Measurements from ENCODE around the gene DNM1L.

Gene DNM1L

DNA sequence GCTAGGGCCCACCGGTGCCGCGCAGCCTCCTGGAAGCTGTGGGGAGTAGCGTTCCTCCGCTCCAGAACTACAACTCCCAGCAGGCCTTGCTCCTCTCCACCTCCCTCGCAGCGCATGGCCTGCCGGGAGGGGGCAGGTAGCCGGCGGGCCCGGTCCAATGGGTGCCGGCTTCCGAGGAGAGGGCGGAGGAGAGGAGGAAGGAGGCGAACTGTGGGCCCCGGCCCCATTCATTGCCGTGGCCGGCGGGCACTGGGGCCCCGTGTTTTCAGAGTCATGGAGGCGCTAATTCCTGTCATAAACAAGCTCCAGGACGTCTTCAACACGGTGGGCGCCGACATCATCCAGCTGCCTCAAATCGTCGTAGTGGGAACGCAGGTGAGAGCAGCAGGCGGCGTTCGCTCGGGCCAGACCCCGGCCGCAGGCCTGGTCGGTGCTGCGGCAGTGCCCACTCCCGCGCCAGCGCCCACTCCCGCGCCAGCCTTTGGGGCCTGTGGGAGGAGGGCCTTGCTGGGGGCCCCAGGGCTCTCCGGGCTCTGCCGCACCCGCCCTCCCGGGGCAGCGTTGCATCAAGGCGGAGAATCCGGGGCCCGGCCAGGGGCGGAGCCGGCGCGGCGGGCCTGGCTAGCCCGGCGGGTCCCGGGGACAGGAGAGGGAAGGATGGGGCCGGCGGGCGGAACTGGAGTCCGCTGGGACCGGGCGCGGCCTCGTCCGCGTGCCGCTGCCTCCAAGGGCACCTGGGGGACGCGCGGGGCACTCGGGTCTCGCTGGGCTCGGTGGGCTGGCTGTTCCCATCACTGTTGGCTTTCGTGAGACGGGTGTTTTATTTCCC, at the start of gene DNM1L:
DNM1L (plus strand) TSS at position 211 of the 829 bp plus-strand sequence; CDS start at position 274, 63 bp downstream.
- DNase-seq (ENCODE audit: low read depth in 3 of 3): peak; percentile 87 to 89 (median 88)

DNA sequence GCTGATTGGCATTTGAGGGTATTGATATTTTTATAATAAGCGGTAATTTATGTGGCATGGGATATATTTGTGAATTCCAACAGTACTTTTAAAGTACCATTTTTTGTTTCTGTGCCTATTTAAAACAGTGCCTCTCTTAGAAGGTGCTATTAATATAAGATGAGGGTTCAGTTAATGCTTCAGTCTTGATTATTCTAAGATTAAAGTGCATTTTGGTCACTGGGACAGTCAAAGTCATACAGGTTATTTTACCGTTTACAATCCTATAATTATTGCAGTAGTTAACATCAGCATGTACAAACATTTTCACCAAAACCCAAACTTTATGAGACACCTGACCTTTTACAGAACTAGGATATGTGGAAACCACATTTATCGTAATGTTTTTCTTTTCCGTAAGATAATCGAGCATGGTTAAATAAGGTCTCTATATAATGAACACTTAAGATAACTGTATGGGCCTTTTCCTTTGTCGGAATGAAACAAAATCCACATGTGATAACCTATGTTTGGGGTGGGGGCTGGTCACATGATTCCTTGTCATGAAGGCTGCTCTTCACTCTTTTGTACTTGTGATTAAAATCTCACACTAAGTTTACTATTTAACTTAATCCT, 37.7 kb upstream of the DNM1L start:
- DNase-seq (ENCODE audit: low read depth in 3 of 3): no peak

DNA sequence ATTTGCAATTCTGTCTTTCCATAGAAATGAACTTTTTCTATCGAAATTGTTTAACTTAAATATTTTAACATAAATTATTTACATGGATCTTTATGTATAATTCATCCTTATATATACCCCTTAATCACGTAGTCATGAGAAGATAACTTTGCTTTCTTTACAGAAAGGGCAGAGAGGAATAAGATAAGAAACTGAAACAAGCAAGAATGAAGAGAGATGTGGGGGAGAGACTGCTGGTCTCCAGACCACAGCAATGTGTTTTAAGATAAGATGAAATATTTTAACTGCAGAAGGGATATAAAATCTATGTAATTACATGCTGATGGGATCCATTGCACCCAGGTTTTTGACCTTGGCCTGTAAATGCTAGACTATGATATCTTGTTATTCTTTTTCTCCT, 34.7 kb upstream of the DNM1L start:
- no peak for DNase-seq (ENCODE audit: low read depth in 3 of 3)

DNA sequence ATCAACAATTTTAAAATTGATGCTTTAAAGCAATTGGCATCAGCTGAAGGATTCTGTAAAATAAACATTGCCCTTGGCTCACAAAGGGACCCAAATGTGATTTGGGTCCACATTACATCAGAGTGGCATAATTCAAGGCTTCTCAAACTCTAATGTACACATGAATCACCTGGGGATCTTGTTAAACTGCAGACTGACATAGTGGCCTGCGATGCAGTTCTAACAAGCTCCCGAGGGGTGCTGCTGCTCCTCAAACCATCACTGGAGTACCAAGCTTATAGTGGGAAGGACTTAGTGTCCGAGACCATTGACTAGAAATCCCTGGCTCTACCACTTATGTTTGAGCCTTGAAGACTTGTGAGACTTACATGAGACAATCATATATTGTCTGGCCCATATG, 31.8 kb upstream of the DNM1L start:
- no peak for DNase-seq (ENCODE audit: low read depth in 3 of 3)

DNA sequence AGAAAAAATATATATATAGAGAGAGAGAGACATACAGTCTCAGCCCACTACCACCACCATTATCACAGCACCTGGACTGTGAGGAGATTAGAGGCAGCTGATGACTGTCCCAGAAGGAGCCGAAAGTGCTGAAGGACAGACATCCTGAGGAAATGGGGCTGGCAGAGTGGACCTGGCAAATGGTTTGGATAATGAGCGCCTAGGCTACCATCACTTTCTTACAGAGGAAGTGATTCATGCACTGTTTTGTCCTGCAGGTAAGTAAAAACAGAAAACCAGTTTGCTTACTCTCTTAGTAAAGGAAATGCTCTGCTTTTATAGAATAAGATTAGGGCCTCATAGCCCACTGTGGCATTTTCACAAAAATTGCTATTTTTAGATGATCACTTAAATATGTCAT, 28.6 kb upstream of the DNM1L start:
- DNase-seq (ENCODE audit: low read depth in 3 of 3): no peak

DNA sequence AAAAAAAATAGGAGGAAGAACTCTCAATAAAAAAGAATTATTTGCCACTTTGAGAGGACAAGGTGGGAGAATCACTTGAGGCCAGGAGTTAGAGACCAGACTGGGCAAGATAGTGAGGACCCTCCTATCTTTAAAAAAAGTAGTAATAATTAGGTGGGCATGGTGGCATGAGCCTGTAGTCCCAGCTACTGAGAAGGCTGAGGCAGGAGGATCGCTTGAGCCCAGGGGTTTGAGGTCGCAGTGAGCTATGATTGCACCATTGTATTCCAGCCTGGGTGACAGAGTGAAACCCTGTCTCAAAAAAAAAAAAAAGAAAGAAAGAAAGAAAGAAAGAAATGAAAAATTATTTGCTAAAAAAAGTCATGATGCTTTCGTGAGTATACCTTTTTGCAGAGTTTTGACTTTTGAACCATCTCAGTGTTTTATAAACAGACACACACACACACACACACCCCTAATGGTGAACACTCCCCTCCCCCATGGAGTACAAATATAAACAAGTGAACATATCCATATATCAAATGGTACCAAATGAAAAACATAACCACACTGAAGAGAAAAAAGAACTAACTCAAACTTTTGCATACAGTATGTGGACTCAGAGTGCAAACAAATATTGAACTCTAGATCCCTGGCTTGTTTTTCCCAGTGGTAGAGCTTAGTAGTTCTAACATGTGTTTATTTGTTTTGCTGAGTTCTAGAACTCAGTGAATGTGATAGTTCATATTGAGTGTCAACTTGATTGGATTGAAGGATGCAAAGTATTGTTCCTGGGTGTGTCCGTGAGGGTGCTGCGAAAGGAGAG, 27.7 kb upstream of the DNM1L start:
- no peak for DNase-seq (ENCODE audit: low read depth in 3 of 3)

DNA sequence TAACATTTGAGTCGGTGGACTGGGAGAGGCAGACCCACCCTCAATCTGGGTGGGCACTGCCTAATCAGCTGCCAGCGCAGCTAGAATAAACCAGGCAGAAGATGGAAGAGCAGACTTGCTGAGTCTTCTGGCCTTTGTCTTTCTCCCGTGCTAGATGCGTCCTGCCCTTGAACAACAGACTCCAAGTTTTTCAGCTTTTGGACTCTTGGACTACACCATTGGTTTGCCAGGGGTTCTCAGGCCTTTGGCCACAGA, 27.2 kb upstream of the DNM1L start:
- no peak for DNase-seq (ENCODE audit: low read depth in 3 of 3)

DNA sequence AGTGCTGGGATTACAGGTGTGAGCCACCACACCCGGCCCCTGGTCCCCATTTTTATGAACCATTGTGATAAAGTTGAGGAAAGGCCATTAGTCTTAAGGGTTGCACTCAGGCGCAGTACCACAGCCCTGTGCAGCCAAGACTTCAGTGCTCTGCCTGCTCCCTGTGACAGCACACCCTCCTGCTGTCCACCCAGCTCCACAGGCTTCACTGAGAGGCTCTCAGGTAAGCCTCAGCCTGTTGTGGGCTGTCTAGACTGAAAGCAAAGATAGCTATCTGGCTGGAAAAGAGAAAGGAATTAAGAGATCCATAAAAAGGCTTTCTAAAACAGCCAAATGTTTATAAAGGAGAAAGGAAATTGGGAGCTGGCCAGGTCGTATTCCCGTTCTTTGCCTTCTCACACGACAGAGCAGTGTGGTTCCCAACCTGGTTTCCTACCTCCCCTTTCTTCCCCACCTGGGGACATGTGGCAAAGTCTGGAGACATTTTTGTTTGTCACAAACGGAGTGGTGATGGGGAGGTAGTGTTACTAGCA, 19.1 kb upstream of the DNM1L start:
- no peak for DNase-seq (ENCODE audit: low read depth in 3 of 3)

DNA sequence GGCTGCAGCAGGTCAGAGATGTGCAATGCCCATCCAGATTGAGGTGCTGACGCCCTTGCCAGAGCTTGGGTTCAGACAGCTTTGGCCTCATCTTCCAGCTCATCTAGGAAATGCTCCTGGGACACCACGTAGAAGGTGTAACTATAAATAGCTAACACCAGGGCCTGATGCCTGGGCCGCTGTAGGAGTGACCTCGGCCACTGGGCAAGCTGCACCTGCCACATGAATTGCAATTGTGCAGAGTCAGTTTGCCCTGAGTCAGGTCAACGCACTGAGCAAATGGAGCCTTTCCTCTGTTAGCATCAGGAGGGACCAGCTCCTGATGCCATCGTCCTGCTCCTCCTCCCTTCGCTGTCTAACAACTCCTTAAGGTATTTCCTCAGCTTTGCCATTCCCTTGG, 17.4 kb upstream of the DNM1L start:
- DNase-seq (ENCODE audit: low read depth in 3 of 3): no peak

DNA sequence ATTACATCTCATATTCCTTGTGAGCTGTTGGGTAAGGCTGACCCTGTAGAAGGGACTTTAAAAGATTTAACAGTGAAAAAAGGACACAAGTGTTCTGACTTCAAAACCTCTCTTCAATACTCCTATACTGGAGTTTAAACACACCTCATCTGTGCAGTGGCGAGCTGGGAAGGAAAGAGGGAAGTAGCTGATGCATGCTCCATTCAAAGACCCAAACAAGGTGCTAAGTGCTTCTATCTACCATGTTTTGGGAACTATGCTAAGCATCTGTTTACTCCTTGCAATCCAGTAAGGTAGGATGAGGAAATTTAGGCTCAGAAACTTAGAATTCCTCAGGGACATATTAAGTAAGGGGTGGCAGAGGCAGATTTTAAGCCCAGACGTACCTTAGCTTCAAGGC, 16.4 kb upstream of the DNM1L start:
- no peak for DNase-seq (ENCODE audit: low read depth in 3 of 3)

DNA sequence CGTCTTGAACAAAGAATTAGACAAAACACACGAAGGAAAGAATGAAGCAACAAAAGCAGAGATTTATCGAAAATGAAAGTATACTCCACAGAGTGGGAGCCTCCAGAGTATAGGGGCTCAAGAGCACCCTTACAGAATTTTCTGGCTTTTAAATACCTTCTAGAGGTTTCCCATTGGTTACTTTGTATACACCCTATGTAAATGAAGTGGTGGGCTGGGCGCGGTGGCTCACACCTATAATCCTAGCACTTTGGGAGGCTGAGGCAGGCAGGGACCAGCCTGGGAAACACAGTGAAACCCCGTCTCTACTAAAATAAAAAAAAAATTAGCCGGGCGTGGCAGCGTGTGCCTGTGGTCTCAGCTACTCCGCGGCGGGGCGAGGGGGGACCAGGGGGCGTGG, 13.1 kb upstream of the DNM1L start:
- DNase-seq (ENCODE audit: low read depth in 3 of 3): no peak

DNA sequence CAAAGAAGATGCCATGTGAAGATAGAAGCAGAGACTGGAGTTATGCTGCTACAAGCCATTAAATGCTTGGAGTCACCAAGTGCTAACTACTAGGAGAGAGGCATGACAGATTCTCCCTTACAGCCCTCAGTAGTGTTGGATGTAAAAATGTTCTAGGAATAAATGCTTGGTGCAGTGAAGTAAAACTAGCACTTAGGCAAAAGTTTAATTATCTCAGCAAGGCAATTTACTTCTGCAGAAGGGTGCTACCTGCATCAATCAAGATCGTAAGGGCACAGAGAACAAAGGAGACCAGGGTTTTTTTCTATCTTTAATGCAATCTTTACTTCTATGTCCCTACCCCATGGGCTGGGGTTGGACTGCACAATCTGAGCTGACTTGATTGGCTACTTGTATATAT, 9.5 kb upstream of the DNM1L start:
- DNase-seq (ENCODE audit: low read depth in 3 of 3): no peak

DNA sequence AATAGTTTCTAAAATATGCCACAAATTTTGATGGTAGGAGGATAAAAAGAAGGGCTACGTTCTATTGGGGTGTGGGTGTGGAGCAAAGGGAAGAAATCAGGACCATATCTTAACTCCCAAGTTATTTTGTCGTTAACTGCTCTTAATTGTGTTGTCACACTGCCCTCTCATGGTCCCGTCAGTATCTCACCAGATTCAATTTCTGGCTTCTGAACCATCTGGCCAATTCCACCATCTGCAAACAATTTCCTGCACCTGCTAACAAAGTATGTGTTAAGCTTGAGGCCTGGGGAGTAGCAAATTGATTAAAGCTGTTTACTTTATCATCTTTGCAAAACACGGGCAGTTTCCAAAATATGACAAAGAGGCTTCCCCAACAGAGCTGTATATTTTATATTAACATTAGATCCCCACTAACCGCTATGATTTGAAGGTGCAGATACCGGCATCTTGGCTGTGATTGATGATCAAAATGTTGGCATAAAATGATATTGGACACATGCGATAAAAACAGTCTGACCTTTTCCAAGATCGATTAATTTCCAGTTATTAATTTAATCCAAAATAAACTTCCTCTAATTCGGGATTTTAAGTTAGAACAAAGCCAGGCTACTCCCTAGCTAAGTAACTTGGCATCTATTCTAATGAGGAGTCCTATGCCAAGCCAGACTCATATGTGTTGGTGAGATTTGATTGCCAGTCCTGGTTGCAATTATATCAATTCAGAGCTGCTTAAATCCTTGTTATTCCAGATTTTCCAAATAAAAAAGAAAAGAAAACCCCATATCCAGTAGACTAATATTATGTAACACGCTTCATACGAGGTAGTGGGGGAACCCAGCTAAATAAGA, 6.9 kb upstream of the DNM1L start:
- DNase-seq (ENCODE audit: low read depth in 3 of 3): no peak

DNA sequence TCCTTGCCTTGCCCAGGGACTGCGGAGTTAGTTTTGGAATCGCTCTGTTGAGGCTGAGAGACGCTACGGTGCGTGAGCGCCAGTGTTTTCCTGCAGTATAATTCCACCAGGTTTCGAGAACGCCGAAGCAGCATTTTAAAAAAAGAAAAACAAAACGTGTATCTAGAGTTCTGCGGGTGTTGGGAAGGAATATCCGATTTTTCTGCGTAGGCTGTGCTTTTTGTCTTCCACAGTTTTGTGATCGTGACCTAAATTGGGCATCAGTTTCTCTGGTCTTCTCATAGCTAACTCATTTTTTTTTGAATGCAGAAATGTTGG, 778 bp downstream of the DNM1L start:
- DNase-seq (ENCODE audit: low read depth in 3 of 3): no peak

DNA sequence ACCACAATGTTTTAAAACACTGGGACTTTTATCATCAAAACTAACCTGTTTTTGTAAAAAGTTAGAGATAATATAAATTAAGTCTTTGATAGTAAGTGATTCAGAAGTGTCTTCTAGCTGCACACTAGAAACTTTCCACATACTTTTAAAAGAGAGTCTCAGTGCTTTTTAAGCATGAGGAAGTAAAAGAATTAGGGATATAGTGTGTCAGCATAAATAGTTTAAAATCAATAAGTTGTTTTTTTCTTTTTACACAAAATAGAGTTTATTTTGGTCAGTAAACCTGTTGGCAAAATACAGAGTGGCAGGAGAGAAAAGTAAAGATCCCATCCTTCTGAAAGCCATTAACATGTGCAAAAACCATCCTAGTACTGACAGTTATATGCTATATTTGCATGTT, 1.7 kb downstream of the DNM1L start:
- DNase-seq (ENCODE audit: low read depth in 3 of 3): no peak

DNA sequence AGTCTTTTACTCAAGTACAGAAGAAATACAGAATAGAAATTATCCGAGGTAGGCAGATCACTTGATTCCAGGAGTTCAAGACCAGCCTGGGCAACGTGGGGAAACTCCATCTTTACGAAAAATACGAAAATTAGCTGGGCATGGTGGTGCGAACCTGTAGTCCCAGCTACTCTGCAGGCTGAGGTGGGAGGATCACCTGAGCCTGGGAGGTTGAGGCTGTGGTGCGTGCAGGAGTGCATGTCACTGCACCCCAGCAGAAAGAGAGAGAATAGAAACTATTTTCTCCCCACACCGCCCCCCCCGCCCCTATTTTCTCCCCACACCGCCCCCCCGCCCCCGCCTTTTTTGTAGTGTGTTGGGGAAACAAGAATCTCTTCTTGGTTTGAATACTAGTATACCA, 2.2 kb downstream of the DNM1L start:
- no peak for DNase-seq (ENCODE audit: low read depth in 3 of 3)

DNA sequence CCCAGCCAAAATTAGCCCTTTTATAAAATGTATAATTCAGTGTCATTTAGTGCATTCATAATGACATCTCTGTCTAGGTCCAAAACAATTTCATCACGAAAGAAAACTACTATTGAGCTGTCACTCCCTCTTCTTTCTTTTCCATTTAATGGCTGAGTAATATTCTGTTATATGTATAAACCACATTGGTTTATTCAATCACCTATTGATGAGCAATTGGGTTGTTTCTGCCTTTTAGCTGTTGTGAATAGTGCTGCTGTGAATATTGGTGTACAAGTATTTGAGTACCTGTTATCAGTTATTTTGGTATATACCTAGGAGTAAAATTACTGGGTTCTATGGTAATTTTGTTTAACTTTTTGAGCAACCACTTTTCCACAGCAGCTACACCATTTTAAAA, 7.2 kb downstream of the DNM1L start:
- DNase-seq (ENCODE audit: low read depth in 3 of 3): no peak

DNA sequence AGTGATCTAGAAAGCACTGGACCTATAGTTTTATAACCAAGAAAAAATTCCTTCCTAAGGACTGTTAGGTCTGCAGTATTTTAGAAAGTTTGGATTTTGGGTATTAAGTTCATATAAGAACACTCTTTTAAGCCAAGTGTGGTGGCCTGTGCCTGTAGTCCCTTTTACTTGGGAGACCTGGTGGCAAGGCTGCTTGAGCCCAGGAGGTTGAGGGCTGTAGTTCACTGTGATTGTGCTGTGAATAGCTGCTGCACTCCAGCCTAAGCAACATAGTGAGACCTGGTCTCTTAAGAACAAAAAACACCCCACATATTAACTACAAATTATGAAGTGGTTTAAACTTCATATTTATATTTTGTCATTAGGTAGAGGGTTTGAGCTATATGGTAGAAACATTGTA, 9.7 kb downstream of the DNM1L start:
- no peak for DNase-seq (ENCODE audit: low read depth in 3 of 3)

DNA sequence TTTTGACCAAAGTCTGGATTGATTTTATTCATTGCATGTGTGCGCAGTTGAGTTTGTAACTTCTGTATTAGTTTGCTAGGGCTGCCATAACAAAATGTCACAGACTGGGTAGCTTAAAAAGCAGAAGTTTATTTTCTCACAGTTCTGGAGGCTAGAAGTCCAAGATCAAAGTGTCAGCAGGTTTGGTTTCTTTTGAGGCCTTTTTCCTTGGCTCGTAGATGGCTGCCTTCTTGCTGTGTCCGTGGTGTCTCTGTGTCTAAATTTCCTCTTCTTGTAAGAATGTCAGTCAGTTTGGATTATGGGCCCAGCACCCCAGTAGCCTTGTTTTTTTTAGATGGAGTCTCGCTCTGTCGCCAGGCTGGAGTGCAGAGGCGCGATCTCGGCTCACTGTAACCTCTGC, 11.8 kb downstream of the DNM1L start:
- DNase-seq (ENCODE audit: low read depth in 3 of 3): no peak

DNA sequence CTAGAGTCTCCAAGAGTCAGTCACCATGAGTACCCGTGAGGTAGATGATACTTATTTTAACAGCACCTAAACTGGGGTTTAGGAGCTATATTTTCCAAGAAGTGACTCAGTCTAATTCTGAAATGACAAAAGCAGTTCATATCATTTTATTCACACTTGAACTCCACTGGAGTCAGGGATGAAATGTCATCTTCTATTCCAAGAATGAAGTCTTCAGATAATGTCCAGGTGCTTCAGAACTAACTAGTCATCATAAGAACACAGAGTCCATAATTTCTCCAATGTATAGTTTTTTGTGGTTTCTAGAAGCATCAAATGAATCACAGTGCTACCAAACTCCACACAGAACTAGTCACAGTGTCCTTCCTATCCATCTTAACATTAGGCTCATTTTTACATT, 13.3 kb downstream of the DNM1L start:
- DNase-seq (ENCODE audit: low read depth in 3 of 3): no peak

DNA sequence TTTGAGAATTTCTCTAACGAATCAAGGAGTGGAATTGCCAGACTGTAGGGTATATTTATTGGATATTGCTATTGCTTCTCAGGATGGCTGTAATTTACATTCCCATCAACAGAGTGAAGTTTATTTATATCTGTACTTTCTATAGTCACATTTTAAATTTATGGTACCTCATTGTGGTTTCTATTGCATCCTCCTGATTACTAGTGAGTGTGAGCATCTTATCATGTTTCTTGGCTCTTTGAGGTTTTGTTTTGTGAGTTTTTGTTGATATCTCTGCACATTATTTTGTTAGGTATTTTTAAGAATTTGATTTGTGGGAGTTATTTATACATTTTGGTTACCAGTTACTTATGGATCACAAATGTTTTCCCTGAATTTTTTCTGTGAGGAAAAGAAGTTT, 13.9 kb downstream of the DNM1L start:
- no peak for DNase-seq (ENCODE audit: low read depth in 3 of 3)

DNA sequence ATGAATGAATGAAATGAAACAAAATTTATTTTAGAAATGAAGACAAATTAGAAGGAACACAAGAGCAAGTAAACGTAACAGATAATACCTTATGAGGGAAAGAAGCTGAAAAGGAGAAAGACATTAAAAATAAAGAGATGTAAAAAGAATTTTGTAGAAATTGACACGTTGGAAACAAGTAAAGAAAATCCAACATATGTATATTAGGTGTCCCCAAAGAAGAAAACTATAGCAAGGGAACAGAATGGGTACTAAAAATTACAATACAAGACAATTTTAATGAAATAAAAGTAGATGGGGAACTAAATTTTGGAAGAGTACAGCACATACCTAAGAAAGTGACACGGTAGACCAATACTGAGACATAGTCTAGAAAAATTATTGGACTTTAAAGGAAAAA, 16.7 kb downstream of the DNM1L start:
- no peak for DNase-seq (ENCODE audit: low read depth in 3 of 3)

Measured in stimulated activated CD4-positive, alpha-beta T cell treated with anti-CD3 and anti-CD28 coated beads, TNF-alpha, amount 100 ng/mL, for 24 hours (primary cell).